ENCODE results near the gene TBC1D30.

TBC1D30 gene

DNA sequence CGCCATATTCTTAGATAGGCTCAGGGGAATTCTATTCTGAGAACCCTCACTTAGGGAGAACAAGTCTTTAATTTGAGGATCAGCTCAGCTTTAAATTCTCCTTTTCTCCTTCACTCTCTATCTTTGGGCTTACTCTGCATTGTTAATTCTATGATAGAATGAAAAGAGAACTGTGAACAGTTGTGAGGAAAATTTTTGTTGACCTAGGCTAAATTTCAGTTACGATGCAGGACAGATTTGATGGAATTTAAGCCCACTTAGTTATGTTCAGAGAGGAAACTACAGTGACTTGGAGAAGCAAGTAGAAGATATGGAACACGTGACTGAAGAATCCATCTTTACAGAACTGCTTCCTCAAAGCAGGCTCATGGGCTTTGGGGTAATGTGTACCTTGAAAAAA lies 82.7 kb downstream of the TBC1D30 start:
- no peak for TF ChIP-seq EZH2 (optimal IDR thresholded peaks at IDR 0.05; ENCODE audit: low read depth, low read length)
- no peak for TF ChIP-seq EZH2phosphoT487 (IDR thresholded peaks at IDR 0.05; ENCODE audit: low read length)
- TF ChIP-seq, protein P1, sequence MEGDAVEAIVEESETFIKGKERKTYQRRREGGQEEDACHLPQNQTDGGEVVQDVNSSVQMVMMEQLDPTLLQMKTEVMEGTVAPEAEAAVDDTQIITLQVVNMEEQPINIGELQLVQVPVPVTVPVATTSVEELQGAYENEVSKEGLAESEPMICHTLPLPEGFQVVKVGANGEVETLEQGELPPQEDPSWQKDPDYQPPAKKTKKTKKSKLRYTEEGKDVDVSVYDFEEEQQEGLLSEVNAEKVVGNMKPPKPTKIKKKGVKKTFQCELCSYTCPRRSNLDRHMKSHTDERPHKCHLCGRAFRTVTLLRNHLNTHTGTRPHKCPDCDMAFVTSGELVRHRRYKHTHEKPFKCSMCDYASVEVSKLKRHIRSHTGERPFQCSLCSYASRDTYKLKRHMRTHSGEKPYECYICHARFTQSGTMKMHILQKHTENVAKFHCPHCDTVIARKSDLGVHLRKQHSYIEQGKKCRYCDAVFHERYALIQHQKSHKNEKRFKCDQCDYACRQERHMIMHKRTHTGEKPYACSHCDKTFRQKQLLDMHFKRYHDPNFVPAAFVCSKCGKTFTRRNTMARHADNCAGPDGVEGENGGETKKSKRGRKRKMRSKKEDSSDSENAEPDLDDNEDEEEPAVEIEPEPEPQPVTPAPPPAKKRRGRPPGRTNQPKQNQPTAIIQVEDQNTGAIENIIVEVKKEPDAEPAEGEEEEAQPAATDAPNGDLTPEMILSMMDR (IDR thresholded peaks at IDR 0.05; ENCODE audit: low read length): no peak
- no peaks in the 10 kb centered on the region for H3F3A ChIP-seq (ENCODE audit: insufficient read depth, low read length)
- H3K9me2 ChIP-seq (replicated peaks; ENCODE audit: insufficient read depth, low read length): no peaks in the 10 kb centered on the region
- H3K79me2 ChIP-seq (ENCODE audit: low read length): no peaks in the 10 kb centered on the region
- H3K27me3 ChIP-seq (replicated peaks; ENCODE audit: insufficient read depth, low read length): no peaks in the 10 kb centered on the region
- H4K20me1 ChIP-seq (ENCODE audit: insufficient read depth, low read length): no peaks in the 10 kb centered on the region
- no peak overlapping the region for H3K27ac ChIP-seq (ENCODE audit: low read length)
- DNase-seq: no peak
- H3K9ac ChIP-seq (ENCODE audit: low read length): no peak overlapping the region
- no peaks in the 10 kb centered on the region for H3K36me3 ChIP-seq (replicated peaks; ENCODE audit: insufficient read depth, low read length)
- H3K4me3 ChIP-seq (ENCODE audit: low read length): no peak overlapping the region
- H3K4me1 ChIP-seq (ENCODE audit: low read length): no peaks in the 10 kb centered on the region
- no peak overlapping the region for H2AFZ ChIP-seq (ENCODE audit: low read length)
- no peaks in the 10 kb centered on the region for H3K9me3 ChIP-seq (replicated peaks; ENCODE audit: insufficient read depth, low read length)
- H3K4me2 ChIP-seq (ENCODE audit: low read depth, low read length): no peak overlapping the region

DNA sequence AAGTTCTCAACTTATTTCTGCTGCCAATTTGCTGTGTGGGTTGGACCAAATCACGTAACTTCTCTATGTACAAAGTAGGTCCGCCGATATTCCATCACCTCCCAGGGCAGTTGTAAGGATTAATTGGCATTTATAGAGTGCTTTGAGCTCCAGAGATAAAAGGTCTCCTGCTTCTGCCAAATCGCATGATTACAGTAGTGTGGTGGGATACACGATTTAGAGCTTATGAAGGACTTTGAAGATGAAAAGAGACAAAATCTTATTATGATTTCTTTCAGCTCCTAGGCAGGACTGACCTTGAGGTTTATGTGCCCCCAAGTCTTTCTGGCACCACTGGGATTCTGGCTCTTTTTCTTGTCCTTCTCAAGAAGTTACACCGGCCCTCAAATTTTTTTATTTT lies 84.7 kb downstream of the TBC1D30 start:
- Histone ChIP-seq H3K27ac (ENCODE audit: low read length) (no peak overlapping the region), H3K79me2 (ENCODE audit: low read length) (no peaks in the 10 kb centered on the region), H3K9ac (ENCODE audit: low read length) (no peak overlapping the region), H3K9me2 (replicated peaks; ENCODE audit: insufficient read depth, low read length) (no peaks in the 10 kb centered on the region), H3K4me2 (ENCODE audit: low read depth, low read length) (no peak overlapping the region), H3K27me3 (replicated peaks; ENCODE audit: insufficient read depth, low read length) (no peaks in the 10 kb centered on the region), H3K9me3 (replicated peaks; ENCODE audit: insufficient read depth, low read length) (no peaks in the 10 kb centered on the region), H3K36me3 (replicated peaks; ENCODE audit: insufficient read depth, low read length) (no peaks in the 10 kb centered on the region), H3K4me1 (ENCODE audit: low read length) (no peaks in the 10 kb centered on the region), H3F3A (ENCODE audit: insufficient read depth, low read length) (no peaks in the 10 kb centered on the region), H3K4me3 (ENCODE audit: low read length) (no peak overlapping the region), H2AFZ (ENCODE audit: low read length) (no peak overlapping the region), H4K20me1 (ENCODE audit: insufficient read depth, low read length) (no peaks in the 10 kb centered on the region)
- DNase-seq: no peak
- TF ChIP-seq, protein P1 (IDR thresholded peaks at IDR 0.05; ENCODE audit: low read length): no peak
- TF ChIP-seq EZH2 (optimal IDR thresholded peaks at IDR 0.05; ENCODE audit: low read depth, low read length) (no peak), EZH2phosphoT487 (IDR thresholded peaks at IDR 0.05; ENCODE audit: low read length) (no peak)

DNA sequence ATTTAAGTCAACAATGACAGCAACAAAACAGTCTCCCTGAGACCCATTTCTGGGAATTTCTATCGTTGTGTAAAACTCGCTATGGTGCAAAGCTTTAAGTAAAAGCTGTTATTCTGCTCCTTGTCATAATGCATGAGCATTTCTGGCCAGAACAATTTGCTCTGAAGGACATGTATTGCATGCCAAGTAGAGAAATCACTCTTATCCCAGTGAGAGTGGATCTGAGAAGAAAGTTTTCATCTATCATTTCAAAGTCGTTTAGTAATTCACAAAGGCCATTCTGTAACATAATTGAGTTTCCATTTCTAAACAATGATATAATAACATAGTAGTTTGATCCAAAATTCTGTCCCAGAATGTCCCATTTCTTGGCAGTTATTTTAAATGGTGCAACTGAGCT lies 86.6 kb downstream of the TBC1D30 start:
- Histone ChIP-seq H3K9me2 (replicated peaks; ENCODE audit: insufficient read depth, low read length) (no peaks in the 10 kb centered on the region), H2AFZ (ENCODE audit: low read length) (no peak overlapping the region), H3K4me3 (ENCODE audit: low read length) (no peak overlapping the region), H3K36me3 (replicated peaks; ENCODE audit: insufficient read depth, low read length) (no peaks in the 10 kb centered on the region), H3K27me3 (replicated peaks; ENCODE audit: insufficient read depth, low read length) (no peaks in the 10 kb centered on the region), H3K9me3 (replicated peaks; ENCODE audit: insufficient read depth, low read length) (no peaks in the 10 kb centered on the region), H3K4me2 (ENCODE audit: low read depth, low read length) (no peak overlapping the region), H3K4me1 (ENCODE audit: low read length) (no peaks in the 10 kb centered on the region), H4K20me1 (ENCODE audit: insufficient read depth, low read length) (no peaks in the 10 kb centered on the region), H3K79me2 (ENCODE audit: low read length) (no peaks in the 10 kb centered on the region), H3F3A (ENCODE audit: insufficient read depth, low read length) (no peaks in the 10 kb centered on the region), H3K27ac (ENCODE audit: low read length) (no peak overlapping the region), H3K9ac (ENCODE audit: low read length) (no peak overlapping the region)
- no peak for DNase-seq
- TF ChIP-seq EZH2 (optimal IDR thresholded peaks at IDR 0.05; ENCODE audit: low read depth, low read length) (no peak), EZH2phosphoT487 (IDR thresholded peaks at IDR 0.05; ENCODE audit: low read length) (no peak)
- TF ChIP-seq, protein P1 (IDR thresholded peaks at IDR 0.05; ENCODE audit: low read length): no peak
